SU-DHL-6 (cell line): ENCODE results near the gene IL7R.
"Not testable (repeated sequence)": the region's sequence is repeated elsewhere in the genome, so short reads cannot be mapped to it uniquely, and the experiment has no call there.

Experiments
- H2AFZ ChIP-seq: fragments of 200-600 bp; sonication (generic); 2 replicates; pipeline ENCODE4 v1.6.1; 2014; ENCODE audit warnings: low read depth, mild to moderate bottlenecking, moderate library complexity, mixed read lengths, antibody characterized with exemption, low read length; ENCODE audit not compliant: severe bottlenecking
- H3F3A ChIP-seq: fragments of 200-600 bp; shearing (Covaris generic); 2 replicates; pipeline ENCODE4 v1.6.0; 2016; ENCODE audit warnings: antibody characterized with exemption, mild to moderate bottlenecking; ENCODE audit not compliant: insufficient read depth
- H3K27ac ChIP-seq: fragments of 200-600 bp; sonication (generic); 2 replicates; pipeline ENCODE4 v1.5.1; 2016; ENCODE audit warnings: low read depth, mild to moderate bottlenecking, low read length, moderate library complexity, mixed read lengths
- H3K27me3 ChIP-seq: fragments of 200-600 bp; sonication (generic), shearing (Covaris generic); 2 replicates; pipeline ENCODE4 v1.6.0; 2014; ENCODE audit warnings: mild to moderate bottlenecking, low read length
- H3K36me3 ChIP-seq: fragments of 200-600 bp; sonication (generic); 2 replicates; pipeline ENCODE4 v1.6.1; 2014; ENCODE audit warnings: mild to moderate bottlenecking, low read length, mixed read lengths
- H3K4me2 ChIP-seq: fragments of 300-600, 200-600 bp; shearing (Covaris generic), sonication (generic); 2 replicates; pipeline ENCODE4 v1.6.0; 2014; ENCODE audit warnings: low read length, low read depth, mild to moderate bottlenecking; ENCODE audit not compliant: poor library complexity, severe bottlenecking
- H3K4me3 ChIP-seq: fragments of 200-600 bp; sonication (generic); 2 replicates; pipeline ENCODE4 v1.5.1; 2014; ENCODE audit warnings: antibody characterized with exemption, low read length, mild to moderate bottlenecking, mixed read lengths; ENCODE audit not compliant: insufficient read depth, poor library complexity, severe bottlenecking
- H3K79me2 ChIP-seq: fragments of 200-600 bp; sonication (generic); 2 replicates; pipeline ENCODE4 v1.6.1; 2014; ENCODE audit warnings: mild to moderate bottlenecking, low read length, moderate library complexity; ENCODE audit not compliant: insufficient read depth
- H3K9ac ChIP-seq: fragments of 200-600 bp; sonication (generic); 2 replicates; pipeline ENCODE4 v1.7.0; 2014; ENCODE audit warnings: mild to moderate bottlenecking, low read length
- H3K9me2 ChIP-seq: fragments of 200-600 bp; sonication (generic); replicated peaks from 2 replicates; pipeline ENCODE4 v1.6.1; 2014; ENCODE audit warnings: low read length; ENCODE audit not compliant: insufficient read depth
- H3K9me3 ChIP-seq: fragments of 200-600 bp; sonication (generic); 2 replicates; pipeline ENCODE4 v1.6.1; 2014; ENCODE audit warnings: low read length, mixed read lengths; ENCODE audit not compliant: insufficient read depth
- H4K20me1 ChIP-seq: fragments of 200-600 bp; sonication (generic); 2 replicates; pipeline ENCODE4 v1.6.1; 2014; ENCODE audit warnings: low read depth, mild to moderate bottlenecking, antibody characterized with exemption, low read length, moderate library complexity, mixed read lengths
- EZH2phosphoT487 ChIP-seq: fragments of 200-600 bp; sonication (generic), shearing (Covaris generic); conservative IDR thresholded peaks from 2 replicates; pipeline ENCODE4 v1.6.1; 2018; ENCODE audit warnings: mild to moderate bottlenecking, antibody characterized with exemption, low read length, moderate library complexity, mixed read lengths
- TF ChIP-seq, protein P1 (sequence below): fragments of 200-600 bp; sonication (generic); IDR thresholded peaks from one replicate; pipeline ENCODE4 v1.5.1; 2017; ENCODE audit warnings: antibody characterized with exemption, mild to moderate bottlenecking, low read length, moderate library complexity; ENCODE audit not compliant: insufficient read depth, poor library complexity, severe bottlenecking

Gene IL7R

DNA sequence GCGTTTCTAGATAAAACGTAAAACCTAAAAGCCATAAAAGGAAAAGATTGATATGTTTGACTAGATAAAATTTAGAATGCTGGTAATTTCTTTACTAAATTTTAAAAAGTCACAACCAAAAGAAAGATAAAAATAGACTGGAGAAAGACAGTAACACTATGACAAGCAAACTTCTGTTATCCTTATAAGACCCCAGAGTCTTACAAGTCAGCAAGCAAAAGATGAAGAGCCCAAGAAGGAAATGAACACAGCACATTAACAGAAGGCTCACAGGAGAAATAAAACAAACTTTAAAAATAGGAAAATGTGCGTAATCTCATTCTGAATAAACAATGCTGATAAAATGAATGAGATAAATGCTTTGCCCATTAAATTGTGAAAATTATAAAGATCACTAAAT, 29.7 kb downstream of the IL7R start:
- H3K9ac ChIP-seq, result no peak overlapping the region
- H3K9me3 ChIP-seq, result no peaks in the 10 kb centered on the region
- no peaks in the 10 kb centered on the region for H3K79me2 ChIP-seq
- H3K4me3 ChIP-seq, result no peak overlapping the region
- TF ChIP-seq EZH2phosphoT487, result no peak
- TF ChIP-seq, protein P1, sequence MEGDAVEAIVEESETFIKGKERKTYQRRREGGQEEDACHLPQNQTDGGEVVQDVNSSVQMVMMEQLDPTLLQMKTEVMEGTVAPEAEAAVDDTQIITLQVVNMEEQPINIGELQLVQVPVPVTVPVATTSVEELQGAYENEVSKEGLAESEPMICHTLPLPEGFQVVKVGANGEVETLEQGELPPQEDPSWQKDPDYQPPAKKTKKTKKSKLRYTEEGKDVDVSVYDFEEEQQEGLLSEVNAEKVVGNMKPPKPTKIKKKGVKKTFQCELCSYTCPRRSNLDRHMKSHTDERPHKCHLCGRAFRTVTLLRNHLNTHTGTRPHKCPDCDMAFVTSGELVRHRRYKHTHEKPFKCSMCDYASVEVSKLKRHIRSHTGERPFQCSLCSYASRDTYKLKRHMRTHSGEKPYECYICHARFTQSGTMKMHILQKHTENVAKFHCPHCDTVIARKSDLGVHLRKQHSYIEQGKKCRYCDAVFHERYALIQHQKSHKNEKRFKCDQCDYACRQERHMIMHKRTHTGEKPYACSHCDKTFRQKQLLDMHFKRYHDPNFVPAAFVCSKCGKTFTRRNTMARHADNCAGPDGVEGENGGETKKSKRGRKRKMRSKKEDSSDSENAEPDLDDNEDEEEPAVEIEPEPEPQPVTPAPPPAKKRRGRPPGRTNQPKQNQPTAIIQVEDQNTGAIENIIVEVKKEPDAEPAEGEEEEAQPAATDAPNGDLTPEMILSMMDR, result no peak
- H3K27me3 ChIP-seq, result no peaks in the 10 kb centered on the region
- no peaks in the 10 kb centered on the region for H3K9me2 ChIP-seq
- no peaks in the 10 kb centered on the region for H4K20me1 ChIP-seq
- H3K27ac ChIP-seq, result no peak overlapping the region
- H3K4me2 ChIP-seq, result no peak overlapping the region
- no peaks in the 10 kb centered on the region for H3F3A ChIP-seq
- H3K36me3 ChIP-seq, result no peaks in the 10 kb centered on the region
- no peak overlapping the region for H2AFZ ChIP-seq

DNA sequence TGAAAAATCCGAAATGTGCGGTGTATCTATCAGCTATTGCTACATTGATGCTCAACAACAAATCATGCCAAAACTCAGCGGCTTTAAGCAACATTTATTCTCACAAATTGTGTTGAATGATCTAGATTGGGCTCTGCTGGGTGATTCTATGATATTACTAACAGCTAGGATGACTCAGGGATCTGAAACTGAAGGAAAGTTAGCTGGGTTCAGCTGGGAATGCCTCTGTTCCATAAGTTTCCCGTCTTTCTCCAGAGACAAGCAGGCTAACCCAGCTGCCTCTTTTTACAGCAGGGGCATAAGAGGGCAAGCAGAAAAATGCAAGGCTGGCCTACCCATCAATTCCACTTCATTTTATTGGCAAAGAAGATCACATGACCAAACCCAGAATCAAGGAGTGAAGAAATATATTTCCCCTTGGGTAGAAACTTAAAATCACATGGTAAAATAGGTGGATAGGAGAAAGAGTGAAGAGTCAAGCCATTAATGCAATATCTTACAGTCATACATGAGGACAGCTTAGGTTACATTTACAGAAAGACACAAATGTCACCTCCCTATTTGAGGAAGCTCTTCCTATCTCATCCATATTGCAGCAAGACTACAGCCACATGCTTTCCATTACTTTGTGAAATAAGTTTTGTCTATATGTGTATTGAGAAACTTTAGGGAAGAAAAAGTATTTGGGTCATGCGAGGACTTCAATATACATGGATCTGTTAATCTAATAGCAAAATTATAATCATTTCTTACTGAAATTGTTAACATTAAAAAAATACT, 30.8 kb downstream of the IL7R start:
- Histone ChIP-seq H3F3A (no peaks in the 10 kb centered on the region), H3K4me2 (no peak overlapping the region), H3K36me3 (no peaks in the 10 kb centered on the region), H4K20me1 (no peaks in the 10 kb centered on the region), H3K79me2 (no peaks in the 10 kb centered on the region), H3K27ac (no peak overlapping the region), H2AFZ (no peak overlapping the region), H3K9me3 (no peaks in the 10 kb centered on the region), H3K27me3 (no peaks in the 10 kb centered on the region), H3K9ac (no peak overlapping the region), H3K4me3 (no peak overlapping the region), H3K9me2 (no peaks in the 10 kb centered on the region)
- TF ChIP-seq, protein P1, result no peak
- TF ChIP-seq EZH2phosphoT487, result no peak

DNA sequence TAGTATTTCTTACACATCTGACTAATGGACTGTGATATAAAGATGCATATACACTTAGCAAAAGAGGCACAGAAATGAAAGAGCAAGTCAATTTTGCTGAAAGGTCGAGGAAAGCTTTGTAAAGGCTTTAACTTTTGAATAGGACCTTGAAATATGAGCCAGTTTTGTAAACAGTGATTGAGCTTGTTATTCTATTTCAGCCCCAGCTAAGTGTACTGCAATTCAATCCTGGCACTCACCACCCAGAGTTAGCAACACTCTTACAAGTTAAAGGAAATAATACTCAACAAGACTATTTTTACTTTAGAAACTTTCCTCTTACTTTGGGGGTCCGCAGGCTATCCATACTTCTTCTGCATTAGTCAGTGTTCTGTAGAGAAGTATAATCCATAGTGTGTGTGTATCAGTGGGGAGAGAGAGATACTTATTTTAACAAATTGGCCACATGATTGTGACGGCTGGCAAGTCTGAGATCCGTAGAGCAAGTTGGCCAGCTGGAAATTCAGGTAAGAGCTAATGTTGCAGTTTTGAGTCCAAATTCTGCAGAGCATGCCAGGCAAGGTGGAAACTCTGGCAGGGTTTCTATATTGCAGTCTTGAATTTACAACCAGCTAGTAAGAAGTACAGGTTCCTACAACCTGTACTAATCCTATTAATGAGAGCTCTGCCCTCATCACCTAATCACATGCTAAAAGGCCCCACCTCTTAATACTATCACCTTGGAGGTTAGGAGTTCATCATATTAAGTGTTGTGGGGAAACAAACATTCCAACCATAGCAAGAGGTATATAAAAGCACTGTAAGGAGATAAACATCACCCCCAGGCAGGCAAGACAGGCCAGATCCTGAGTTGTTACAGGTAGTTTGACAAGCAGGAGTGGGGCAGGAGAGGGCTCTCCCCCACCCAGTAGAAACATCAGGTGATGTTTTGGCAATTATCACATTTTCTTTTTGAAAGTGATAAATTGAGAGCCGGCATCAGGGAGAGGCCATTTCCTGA, 33.6 kb downstream of the IL7R start:
- H3K9ac ChIP-seq, result no peak overlapping the region
- H3K27ac ChIP-seq, result no peak overlapping the region
- H3K36me3 ChIP-seq, result no peaks in the 10 kb centered on the region
- no peak overlapping the region for H2AFZ ChIP-seq
- no peaks in the 10 kb centered on the region for H3K27me3 ChIP-seq
- H3K9me3 ChIP-seq, result no peaks in the 10 kb centered on the region
- no peaks in the 10 kb centered on the region for H4K20me1 ChIP-seq
- H3F3A ChIP-seq, result no peaks in the 10 kb centered on the region
- H3K4me3 ChIP-seq, result no peak overlapping the region
- TF ChIP-seq, protein P1, result no peak
- TF ChIP-seq EZH2phosphoT487, result no peak
- no peaks in the 10 kb centered on the region for H3K79me2 ChIP-seq
- H3K9me2 ChIP-seq, result no peaks in the 10 kb centered on the region
- no peak overlapping the region for H3K4me2 ChIP-seq

DNA sequence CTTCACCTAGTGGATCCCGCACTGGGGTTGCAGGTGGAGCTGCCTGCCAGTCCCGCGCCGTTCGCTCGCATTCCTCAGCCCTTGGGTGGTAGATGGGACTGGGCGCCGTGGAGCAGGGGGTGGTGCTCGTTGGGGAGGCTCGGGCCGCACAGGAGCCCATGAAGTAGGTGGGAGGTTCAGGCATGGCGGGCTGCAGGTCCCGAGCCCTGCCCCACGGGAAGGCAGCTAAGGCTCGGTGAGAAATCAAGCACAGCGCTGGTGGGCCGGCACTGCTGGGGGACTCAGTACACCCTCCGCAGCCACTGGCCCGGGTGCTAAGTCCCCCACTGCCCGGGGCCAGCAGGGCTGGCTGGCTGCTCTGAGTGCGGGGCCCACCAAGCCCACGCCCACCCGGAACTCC, 36.1 kb downstream of the IL7R start:
- not testable (repeated sequence) for H3K9me2 ChIP-seq, H3K27ac ChIP-seq, H3F3A ChIP-seq, H3K27me3 ChIP-seq, H2AFZ ChIP-seq, H3K9ac ChIP-seq, H3K79me2 ChIP-seq, H4K20me1 ChIP-seq, H3K4me2 ChIP-seq, H3K9me3 ChIP-seq, H3K4me3 ChIP-seq, H3K36me3 ChIP-seq
